ENCODE results near the gene TCOF1.

Gene TCOF1

GRCh38 chr5:150349681-150350275 lies 7.7 kb upstream of the TCOF1 start:
- DNase-seq (ENCODE audit: low spot score): no peak

- DNase-seq (ENCODE audit: low spot score): peak; percentile 76
Measured at GRCh38 chr5:150350524-150351344, 6.8 kb upstream of the TCOF1 start.

- no peak for DNase-seq (ENCODE audit: low spot score)
Measured at GRCh38 chr5:150352244-150353031, 5.1 kb upstream of the TCOF1 start.

GRCh38 chr5:150353032-150353675 lies 4.3 kb upstream of the TCOF1 start:
- no peak for DNase-seq (ENCODE audit: low spot score)

GRCh38 chr5:150355791-150356190 lies 1.7 kb upstream of the TCOF1 start:
- DNase-seq (ENCODE audit: low spot score): no peak

GRCh38 chr5:150356575-150357294 lies 762 bp upstream of the TCOF1 start:
- no peak for DNase-seq (ENCODE audit: low spot score)

GRCh38 chr5:150358261-150359095 lies 981 bp downstream of the TCOF1 start:
- no peak for DNase-seq (ENCODE audit: low spot score)

GRCh38 chr5:150361301-150361700 lies 3.8 kb downstream of the TCOF1 start:
- DNase-seq (ENCODE audit: low spot score): no peak

GRCh38 chr5:150363185-150363584 lies 5.7 kb downstream of the TCOF1 start:
- DNase-seq (ENCODE audit: low spot score): no peak

GRCh38 chr5:150364004-150364403 lies 6.5 kb downstream of the TCOF1 start:
- DNase-seq (ENCODE audit: low spot score): no peak

GRCh38 chr5:150368526-150368925 lies 11.0 kb downstream of the TCOF1 start:
- no peak for DNase-seq (ENCODE audit: low spot score)

GRCh38 chr5:150372639-150373038 lies 15.1 kb downstream of the TCOF1 start:
- DNase-seq (ENCODE audit: low spot score): no peak

- DNase-seq (ENCODE audit: low spot score): no peak
Measured at GRCh38 chr5:150374651-150375050, 17.2 kb downstream of the TCOF1 start.

- DNase-seq (ENCODE audit: low spot score): no peak
Measured at GRCh38 chr5:150376799-150377771, 19.6 kb downstream of the TCOF1 start.

GRCh38 chr5:150377964-150378694 lies 20.6 kb downstream of the TCOF1 start:
- no peak for DNase-seq (ENCODE audit: low spot score)

- no peak for DNase-seq (ENCODE audit: low spot score)
Measured at GRCh38 chr5:150384701-150385100, 27.2 kb downstream of the TCOF1 start.

- no peak for DNase-seq (ENCODE audit: low spot score)
Measured at GRCh38 chr5:150386024-150386855, 28.7 kb downstream of the TCOF1 start.
